GM18508 (cell line): Measurements from ENCODE around the gene DDR2.
A peak's percentile ranks its signal among the peaks of the same experiment; 100 is the strongest.
"Not testable (repeated sequence)": the region's sequence is repeated elsewhere in the genome, so short reads cannot be mapped to it uniquely, and the experiment has no call there.

ENCODE experiments used
- ATAC-seq: cut with Tn5 transposase; IDR thresholded peaks from one replicate; pipeline ENCODE4 v1.9.1; 2021; ENCODE audit warnings: moderate number of reproducible peaks; ENCODE audit not compliant: insufficient read depth, unreplicated experiment

DDR2 gene

DNA sequence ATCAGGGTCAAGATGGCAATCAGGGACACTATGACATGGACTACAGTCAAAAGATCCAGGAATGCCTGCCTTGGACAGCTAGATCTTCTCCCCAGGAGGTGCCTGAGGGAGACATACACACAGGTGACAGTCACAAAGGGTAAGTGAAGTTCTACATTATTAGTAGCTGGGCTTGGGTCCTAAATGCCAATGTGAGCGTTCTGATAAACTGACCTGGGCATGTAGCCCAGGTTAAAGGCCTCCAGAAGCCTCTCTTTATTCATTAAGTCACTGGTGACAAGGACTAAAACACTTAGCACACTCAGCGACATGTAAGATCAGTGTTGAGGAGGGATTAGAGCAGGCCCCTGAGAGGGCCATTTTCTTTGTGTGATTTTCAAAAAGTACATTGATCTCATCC is 109.3 kb downstream of the DDR2 start:
- no peak for ATAC-seq

DNA sequence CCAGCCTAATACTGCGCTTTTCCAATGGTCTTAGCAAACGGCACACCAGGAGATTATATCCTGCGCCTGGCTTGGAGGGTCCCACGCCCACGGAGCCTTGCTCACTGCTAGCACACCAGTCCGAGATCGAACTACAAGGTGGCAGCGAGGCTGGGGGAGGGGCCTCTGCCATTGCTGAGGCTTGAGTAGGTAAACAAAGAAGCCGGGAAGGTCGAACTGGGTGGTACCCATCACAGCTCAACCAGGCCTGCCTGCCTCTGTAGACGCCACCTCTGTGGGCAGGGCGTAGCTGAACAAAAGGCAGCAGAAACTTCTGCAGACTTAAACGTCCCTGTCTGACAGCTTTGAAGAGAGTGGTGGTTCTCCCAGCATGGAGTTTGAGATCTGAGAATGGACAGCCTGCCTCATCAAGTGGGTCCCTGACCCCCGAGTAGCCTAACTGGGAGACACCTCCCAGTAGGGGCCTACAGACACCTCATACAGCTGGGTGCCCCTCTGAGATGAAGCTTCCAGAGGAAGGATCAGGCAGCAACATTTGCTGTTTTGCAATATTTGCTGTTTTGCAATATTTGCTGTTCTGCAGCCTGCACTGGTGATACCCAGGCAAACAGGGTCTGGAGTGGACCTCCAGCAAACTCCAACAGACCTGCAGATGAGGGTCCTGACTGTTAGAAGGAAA is 114.1 kb downstream of the DDR2 start:
- ATAC-seq, result not testable (repeated sequence)

DNA sequence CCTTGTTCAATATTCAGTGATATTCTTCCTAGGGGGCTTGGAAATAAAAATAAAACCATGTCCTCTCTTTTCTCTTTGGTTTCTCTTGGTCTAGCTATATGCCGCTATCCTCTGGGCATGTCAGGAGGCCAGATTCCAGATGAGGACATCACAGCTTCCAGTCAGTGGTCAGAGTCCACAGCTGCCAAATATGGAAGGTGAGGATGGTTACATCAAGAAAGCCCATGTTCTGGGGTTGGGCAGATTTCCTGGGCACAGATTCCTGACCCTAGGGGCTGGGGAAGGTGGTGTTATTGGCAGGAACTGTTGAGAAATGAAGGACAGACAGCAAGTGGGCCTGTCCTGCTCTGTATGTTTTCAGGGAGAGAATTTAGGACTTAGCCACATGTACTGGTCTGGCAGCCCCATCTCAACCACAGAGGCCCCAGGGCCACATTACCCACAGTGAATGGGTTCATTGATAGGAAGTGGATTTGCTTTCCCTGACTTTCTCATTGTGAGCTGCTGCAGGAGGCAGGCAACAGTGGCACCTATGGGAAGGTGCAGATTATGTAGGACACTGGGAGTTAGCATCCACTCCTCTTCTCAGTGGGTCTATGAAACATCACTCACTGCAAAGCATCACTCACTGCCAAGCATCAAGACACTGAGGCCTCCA is 120.9 kb downstream of the DDR2 start:
- ATAC-seq, result no peak

DNA sequence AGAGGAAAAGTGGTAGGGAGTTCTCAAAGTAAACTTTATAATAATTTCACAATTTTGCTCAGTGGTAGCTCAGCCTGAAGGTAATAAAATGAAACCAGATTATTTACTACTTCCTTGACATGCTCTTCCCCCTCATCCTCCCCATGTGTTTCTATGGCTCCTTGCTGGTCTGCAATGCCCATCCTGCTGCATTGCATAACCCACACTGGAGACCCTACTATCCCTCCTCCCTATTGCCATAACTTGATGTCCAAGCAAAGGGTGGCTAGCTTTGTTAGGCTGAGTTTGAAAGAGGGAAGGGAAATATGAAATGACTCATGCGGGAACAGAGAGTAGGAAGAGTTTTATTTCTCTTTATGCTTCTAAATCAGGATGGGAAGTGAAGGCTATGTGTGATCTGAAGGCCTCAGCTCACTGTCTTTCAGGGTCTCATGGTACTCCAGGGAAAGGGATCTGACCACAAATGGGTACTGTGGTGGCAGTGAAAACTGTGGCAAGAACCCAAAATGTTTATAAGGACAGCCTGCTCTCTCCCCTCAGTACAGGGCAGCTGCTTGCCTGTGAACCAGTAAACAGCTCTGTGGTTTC is 121.8 kb downstream of the DDR2 start:
- no peak for ATAC-seq

DNA sequence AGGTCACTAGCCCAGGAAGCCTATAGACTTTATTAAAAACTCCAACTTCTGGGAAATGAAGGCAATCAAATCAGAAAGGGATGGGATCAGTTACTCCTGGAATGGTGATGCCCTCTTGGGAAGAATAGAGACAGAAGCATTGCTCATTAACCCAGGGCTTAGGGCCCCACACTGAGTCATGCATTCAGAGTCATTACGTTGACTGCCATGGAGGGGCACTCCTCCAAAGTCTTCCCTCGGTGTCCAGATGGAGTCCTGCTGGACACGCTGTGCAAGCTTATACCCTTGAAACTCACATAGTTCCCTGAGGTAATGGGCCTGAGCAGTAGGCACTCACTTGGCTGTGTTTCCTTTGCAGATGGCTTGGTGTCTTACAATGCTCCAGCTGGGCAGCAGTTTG is 123.0 kb downstream of the DDR2 start:
- ATAC-seq, result no peak

DNA sequence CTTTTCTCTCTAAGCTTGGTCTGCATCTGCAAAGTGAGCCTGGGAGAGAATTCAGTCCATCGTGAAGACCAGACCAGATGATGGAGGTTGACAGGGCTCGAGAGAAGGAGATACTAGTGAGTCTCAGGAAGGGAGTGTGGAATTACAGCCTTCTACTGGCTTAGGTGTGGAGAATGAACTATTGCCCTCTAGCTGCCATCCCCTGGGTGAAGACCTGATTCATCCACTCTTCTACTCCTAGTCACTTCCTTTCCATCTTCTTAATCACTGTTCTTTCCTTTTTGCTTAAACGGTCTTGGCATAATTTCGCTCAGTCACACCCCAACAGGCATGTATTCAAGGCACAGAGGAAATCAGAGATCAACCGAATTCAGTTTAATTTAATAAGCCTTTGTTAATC is 124.3 kb downstream of the DDR2 start:
- no peak for ATAC-seq

DNA sequence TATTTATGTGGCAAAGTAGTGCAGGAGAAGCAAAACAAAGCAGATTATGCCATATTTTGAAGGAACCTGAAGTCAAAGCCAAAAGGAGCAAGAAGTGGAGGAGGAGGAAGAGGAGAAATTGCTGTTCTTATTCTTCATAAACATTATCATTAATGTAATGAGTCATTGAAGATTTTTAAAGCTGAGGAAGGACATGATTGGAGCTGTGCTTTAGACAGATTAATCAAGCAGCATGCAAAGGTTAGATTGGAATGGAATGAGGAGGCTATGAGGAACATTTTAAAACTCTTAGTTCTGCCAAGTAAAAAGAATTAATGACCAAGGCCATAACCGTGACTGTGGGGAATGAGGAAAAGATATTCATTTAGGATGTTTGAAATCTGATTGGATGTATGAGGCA is 125.2 kb downstream of the DDR2 start:
- ATAC-seq, result no peak

DNA sequence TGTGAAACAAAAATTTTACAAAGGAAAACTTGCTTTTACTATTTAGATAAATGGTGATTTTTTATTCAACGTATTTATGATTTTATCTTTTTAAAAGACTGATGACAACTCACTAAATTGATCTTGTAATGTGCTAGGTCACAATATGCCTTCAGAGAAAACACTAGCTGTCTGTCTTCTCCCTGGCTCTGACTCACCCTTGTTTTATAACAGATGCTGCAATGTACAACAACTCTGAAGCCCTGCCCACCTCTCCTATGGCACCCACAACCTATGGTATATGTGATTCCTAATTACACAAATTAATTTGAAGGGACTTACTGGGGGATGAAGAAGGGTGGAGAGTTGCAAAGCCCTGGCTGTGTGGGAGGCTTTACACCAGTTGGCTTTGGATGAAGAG is 133.5 kb downstream of the DDR2 start:
- ATAC-seq, result no peak

DNA sequence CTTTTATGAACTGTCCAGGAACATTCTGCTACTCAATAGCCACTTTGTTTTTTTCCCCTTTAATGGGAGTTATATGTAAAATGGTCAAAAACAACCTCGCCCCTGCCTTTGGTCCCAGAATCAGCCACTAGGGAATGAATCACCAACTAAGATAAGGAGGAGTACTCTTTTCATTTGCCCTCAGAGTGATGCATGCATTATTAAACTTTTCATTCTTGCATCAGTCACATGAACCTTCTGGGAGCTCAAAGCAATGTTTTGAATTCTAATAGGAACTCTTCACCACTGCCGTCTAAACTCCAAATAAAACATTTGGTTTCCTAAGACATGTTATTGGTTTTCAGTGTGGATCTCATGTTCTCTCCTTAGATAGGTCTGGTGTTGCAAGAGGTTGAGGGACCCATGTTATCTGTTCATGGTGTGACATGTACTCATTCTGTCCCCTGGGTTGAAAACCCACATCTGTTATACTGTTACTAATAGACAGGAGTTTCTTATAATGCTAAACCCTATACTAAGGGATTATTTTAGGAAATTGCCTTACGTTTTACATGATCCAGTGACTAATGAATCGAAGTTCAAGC is 140.4 kb downstream of the DDR2 start:
- no peak for ATAC-seq

DNA sequence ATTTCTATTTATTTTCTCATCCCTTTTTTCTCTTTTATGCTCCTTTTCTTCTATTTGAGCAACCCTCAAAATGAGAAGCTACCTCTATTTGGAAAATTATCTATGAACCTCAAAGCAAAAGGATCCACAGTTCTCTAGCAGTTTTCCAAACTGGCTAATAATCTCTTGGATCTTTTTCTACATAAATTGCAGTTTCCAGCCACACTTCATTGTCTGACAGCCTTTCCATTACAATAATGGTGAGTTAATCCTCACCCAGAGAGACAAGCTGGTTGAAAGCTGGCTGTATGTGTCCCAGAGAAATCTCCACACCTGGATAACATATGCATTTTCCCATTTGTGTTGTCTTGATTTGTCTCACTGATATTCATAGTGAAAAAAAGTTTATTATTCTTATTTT is 141.7 kb downstream of the DDR2 start:
- ATAC-seq, result no peak

DNA sequence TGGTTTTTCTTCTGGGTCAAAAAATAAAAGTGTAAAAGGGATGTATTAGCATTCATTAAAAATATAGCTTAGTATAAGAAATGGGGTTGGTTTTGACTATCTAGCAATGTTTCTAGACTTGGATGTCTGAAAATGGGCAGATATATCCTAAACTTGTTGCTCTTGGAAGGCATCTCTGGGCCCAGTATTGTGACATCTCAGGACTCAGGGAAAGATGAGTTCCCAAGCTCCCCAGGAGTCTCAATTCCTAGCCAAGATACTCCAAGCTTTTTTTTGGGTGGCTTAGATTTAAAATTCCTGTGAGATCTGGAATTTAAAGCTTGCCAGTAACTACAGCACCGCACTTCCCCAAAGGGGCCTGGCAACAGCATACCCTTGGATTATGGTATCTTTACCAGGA is 146.8 kb downstream of the DDR2 start:
- no peak for ATAC-seq

DNA sequence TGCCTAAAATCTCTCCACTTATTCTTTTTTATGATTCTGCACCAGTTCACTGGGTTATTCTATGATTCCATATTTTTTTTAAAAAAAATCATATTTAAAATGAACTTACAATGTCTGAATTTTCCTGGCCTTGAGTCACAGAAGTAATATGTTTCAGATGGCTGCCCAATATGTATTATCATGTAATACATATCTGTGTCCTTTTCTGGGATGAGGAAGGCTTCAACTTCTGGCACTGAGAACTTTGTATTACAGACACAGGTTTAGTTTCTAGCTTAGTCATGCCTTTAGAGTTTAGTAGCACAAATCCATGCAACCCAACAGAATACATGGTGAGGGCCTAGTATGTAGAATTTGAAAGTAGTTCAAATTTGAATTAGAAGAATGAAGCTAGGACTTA is 150.4 kb downstream of the DDR2 start:
- ATAC-seq, result no peak

DNA sequence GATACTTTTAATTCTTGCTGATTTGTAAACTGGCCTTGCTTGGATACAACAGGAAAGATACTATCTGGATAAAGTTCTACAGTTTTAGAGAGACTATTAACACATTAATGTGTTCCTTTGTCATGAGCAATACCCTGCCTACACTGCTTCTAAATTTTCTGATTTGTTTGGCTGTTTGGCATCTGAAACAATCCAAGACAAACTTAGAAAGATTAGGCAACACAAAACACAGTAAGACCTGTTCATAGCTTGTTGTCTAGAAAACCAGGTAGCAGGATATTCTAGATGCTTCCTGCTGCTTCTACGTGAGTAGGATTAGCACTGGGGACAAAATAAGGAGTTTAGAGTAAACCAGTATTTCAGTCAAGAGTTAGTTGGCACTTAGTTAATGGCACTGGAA is 152.7 kb downstream of the DDR2 start:
- ATAC-seq, result not testable (repeated sequence)

DNA sequence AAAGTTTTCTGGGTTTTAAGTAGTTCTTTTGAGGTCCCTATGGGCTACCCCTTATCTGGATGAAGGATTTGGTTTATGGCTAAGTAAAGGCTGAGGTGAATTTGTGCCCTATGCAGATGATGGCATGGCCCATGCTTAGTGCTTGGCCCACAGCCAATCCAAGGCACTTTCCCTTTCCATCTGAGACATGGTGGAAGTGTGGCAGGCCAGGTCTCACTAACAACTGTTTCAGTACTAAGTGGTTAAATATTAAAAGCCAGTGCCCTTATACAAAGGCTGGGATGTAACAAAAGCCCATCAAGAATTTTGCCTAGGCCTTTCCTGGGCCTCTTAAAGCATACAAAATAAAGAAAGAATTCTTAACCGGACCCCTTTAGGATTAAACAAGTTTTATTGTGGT is 156.5 kb downstream of the DDR2 start:
- ATAC-seq, result not testable (repeated sequence)

DNA sequence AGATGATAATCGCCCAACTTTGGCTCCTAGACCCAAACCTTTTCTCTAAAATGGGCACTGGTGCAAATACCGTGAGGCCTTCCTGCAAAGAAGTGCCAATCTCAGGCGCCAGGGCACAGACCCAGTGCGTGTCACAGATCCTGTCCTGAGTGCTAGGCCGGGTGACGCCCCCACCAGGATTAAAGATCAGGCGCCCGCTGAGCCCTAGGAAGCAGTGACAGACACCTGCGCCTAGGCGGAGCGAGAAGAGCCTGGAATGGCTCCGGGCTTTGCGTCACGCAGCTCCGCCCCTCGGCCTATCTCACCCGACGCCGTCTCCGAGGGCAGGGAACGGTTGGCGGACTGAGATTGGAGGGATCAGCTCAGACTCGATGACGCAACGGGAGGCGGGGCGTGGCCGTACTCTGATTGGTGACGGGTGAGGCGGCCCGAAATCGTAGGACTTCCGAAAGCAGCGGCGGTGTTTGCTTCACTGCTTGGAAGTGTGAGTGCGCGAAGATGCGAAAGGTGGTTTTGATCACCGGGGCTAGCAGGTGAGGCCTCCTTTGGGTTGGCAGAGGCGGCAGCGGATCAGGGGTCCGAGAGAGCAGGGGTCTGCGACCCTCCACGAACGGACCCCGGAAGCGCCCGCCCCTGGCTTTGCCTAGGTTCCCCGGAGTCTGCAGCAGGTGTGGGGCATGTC is 158.2 kb downstream of the DDR2 start, which contains the start of gene HSD17B7:
TSS of gene HSD17B7 (plus strand) at position 400 of the 682 bp plus-strand sequence. CDS start at position 499, 99 bp downstream.
- ATAC-seq, result peak; percentile 99

DNA sequence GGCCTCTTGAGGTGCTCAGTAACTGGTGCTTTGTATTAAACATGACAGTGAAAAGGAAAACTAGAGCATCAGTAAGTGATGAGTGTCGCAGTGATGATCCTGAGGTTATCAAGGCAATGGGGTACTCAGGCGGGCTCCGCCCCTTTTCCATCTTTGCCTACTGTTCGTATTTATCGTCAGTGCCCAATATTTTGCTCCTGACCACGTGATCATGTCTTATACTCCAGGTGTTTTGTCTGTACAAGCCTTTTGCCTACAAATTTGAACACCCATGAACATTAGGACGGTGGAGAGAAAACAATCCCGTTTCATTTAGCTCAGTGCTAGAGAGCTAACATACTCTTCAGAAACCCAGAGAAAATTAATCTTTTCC is 158.7 kb downstream of the DDR2 start:
- not testable (repeated sequence) for ATAC-seq

DNA sequence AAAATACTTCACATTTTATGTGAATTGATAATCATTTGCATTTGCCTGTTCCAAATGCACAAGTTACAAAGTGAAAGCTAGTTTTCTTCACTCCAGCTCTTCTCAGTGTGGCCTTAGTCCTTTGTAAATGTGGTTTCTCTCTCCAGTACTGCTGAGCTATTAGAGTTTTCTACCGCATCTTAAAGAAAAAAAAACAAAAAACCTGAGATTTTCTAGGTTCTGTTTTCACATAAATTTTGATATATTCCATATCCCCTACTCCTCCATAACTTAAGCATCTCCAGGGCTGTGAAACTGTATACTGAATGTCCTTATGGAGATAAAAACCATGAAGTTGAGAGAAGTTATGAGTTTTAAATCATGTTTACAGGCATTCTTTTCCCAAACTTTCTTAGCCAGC is 162.0 kb downstream of the DDR2 start:
- ATAC-seq, result not testable (repeated sequence)

DNA sequence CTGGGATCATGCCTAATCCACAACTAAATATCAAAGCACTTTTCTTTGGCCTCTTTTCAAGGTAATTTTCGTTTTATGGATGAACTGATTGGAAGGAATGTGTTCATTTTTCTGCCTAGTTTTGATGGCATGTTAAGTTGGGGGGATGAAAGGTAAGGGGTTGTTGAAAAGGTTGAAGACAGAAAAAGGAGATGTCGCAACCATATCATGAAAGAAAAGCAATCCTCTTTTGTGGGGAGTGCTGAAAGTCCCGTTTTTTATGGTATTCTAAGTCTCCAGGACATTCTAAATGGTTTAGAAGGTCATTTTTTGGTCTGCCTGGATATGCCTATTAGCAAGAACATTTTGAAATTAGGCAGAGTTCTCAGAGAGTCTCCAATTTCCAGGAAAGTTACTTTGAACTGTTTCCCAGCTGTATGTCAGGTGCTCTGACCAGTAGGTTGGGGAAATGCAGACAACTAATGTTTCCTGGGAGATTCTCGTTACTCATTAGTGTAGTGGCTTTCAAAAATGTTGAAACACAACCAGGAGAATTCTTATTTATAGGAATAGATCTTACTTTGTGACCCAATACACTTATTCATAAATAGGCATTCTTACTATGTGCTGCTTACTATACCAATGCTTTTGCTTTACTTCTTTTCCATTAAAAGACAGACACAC is 164.5 kb downstream of the DDR2 start:
- not testable (repeated sequence) for ATAC-seq

DNA sequence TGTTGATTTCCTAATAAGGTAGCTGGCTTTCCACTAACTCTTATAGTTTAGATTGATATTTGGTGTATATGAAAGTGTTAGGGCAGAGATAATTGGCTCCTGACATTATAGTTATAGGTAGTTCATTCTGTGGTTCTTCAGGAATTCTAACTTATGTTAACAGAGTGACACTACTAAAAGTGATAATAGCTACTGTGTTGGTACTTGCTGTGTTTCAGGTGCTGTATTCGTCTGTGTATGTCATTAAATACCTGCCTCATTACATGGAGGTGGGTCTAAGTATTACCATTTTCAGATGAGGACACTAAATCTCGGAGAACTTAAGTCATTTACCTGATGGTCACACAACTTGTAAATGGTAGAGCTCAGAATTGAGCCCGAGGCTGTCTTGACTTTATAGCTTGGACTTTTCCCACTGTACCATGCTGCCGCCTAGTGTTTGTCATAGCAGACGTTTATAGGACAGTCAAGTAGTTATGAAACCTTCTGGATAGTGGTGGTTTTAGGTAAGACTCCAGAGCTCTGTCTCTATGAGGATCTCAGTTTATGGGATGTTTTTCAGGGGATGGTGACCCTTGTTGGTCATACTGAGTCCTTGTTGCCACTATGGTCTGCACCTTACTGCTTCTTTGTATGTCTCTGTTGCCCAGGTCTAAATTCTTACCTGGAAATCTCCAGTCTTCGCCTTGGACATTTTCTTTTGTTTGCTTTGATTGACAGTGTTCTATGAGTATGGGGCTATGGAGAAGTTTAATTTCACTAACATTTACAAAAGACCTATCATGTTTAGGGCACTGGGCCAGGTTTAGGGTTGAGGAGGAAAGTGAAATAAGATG is 167.9 kb downstream of the DDR2 start:
- not testable (repeated sequence) for ATAC-seq
